ENCODE results near the gene TEX54.

The TEX54 gene

DNA sequence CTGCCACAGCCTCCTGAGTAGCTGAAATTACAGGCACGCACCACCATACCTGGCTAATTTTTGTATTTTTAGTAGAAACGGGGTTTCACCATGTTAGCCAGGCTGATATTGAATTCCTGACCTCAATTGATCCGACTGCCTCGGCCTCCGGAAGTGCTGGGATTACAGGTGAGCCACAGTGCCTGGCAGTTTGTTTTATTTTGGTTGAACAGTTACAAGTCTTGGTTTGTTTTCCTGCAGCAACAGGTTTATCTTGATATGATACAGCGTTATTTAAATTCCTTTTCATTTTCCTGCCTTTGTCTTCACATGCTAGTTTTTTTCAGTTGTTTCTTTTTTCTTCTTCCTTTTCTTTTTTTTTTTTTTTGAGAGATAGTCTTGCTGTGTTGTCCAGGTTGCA is 44.1 kb upstream of the TEX54 start:
- H3K27ac ChIP-seq = no peak overlapping the region
- TF ChIP-seq, protein P1, sequence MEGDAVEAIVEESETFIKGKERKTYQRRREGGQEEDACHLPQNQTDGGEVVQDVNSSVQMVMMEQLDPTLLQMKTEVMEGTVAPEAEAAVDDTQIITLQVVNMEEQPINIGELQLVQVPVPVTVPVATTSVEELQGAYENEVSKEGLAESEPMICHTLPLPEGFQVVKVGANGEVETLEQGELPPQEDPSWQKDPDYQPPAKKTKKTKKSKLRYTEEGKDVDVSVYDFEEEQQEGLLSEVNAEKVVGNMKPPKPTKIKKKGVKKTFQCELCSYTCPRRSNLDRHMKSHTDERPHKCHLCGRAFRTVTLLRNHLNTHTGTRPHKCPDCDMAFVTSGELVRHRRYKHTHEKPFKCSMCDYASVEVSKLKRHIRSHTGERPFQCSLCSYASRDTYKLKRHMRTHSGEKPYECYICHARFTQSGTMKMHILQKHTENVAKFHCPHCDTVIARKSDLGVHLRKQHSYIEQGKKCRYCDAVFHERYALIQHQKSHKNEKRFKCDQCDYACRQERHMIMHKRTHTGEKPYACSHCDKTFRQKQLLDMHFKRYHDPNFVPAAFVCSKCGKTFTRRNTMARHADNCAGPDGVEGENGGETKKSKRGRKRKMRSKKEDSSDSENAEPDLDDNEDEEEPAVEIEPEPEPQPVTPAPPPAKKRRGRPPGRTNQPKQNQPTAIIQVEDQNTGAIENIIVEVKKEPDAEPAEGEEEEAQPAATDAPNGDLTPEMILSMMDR (conservative IDR thresholded peaks at IDR 0.05) = no peak
- no peak for TF ChIP-seq ZFX (IDR thresholded peaks at IDR 0.05)

DNA sequence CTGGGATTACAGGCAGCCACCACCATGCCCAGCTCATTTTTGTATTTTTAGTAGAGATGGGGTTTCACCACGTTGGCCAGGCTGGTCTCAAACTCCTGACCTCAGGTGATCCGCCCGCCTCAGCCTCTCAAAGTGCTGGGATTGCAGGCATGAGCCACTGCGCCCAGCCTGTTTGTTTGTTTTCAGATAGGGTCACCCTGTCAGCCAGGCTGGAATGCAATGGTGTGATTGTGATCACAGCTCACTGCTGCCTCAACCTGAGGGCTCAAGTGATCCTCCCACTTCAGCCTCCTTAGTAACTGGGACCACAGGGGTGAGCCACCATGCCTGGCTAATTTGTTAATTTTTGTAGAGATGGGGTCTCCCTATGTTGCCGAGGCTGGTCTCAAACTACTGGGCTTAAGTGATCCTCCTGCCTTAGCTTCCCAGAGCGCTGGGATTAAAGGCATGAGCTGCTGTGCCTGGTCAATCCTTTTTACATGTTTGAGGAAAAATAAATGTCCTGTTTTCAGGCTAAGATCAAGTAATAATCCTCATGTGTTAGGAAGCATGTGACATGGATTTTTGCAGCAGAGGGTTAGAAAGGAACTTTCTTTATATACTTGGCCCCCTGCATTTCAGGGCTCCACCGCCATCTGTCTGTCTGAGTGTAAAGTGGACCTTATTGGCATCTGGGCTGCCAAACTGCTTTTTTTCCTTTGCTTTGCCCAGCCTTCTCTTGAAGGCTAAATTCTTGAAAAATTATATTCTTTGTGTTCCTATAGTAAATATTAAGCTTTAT is 43.2 kb upstream of the TEX54 start:
- peak overlapping the region; percentile 9; the same call in 1 of the 2 replicates for H3K27ac ChIP-seq
- TF ChIP-seq, protein P1 (conservative IDR thresholded peaks at IDR 0.05) = no peak
- no peak for TF ChIP-seq ZFX (IDR thresholded peaks at IDR 0.05)

DNA sequence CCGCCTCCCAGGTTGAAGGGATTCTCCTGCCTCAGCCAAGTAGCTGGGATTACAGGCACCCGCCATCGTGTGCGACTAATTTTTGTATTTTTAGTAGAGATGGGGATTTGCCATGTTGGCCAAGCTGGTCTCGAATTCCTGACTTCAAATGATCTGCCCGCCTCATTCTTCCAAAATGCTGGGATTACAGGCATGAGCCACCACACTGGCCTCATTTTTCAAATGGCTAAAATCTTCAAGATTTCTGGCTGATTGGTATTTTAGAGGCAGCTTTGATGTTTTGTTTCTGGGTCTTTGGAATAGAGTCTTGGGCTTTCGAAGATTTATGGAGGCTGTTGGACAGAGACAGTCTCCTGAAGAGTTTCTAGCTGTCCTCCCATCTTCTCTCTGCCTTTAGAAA is 42.2 kb upstream of the TEX54 start:
- no peak for TF ChIP-seq ZFX (IDR thresholded peaks at IDR 0.05)
- TF ChIP-seq, protein P1 (conservative IDR thresholded peaks at IDR 0.05) = no peak
- no peak overlapping the region for H3K27ac ChIP-seq

DNA sequence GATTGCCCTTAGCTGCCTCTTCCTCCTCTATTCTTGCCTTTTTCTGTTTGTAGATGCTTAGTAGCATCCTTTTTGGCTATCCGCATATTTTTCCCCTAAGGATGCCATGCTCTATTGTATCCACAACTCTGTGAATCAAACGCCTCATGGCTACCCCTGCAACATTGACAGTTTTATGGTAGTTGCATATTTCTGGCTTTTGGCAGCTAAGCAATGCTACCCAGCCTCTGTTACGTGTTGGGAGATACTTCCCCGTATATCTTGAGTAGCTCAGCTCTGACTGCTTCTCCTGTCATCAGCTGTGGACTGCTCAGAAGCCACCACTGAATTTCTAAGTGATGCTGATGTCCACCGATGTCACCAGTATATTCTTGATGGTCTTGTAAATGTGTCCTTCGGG is 33.0 kb upstream of the TEX54 start:
- no peak for TF ChIP-seq ZFX (IDR thresholded peaks at IDR 0.05)
- TF ChIP-seq, protein P1 (conservative IDR thresholded peaks at IDR 0.05) = no peak
- no peak overlapping the region for H3K27ac ChIP-seq

DNA sequence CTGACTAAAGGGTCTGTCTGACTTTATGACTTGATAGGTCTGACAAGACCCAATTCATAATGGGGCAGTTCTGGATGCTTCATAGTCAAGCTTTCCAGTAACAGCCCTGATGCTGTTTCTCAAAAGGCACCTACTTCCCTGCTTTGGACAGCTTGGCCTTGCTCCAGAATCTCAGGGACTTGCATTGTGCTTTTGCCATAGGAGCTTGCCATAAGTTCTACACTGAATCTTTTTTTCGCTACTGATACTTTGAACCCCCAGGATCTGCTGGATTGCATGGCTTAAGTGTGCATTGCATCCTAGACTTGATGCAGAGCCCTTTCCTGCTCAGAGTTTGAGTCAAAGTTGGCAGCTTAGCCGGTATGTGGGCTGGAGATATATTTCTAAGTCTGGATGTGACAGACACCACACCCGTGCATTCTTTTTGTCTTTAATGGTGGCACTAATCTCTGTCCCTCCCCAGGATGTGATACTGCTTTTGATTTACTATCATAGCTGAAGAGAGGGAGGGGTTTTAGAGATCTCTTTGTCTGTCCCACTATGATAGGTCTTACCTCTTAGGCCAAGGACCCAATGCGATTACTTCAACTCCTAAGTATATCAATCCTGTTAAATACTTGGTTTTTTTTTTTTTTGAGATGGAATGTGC is 31.2 kb upstream of the TEX54 start:
- TF ChIP-seq ZFX (IDR thresholded peaks at IDR 0.05) = no peak
- TF ChIP-seq, protein P1 (conservative IDR thresholded peaks at IDR 0.05) = no peak
- H3K27ac ChIP-seq = no peak overlapping the region

DNA sequence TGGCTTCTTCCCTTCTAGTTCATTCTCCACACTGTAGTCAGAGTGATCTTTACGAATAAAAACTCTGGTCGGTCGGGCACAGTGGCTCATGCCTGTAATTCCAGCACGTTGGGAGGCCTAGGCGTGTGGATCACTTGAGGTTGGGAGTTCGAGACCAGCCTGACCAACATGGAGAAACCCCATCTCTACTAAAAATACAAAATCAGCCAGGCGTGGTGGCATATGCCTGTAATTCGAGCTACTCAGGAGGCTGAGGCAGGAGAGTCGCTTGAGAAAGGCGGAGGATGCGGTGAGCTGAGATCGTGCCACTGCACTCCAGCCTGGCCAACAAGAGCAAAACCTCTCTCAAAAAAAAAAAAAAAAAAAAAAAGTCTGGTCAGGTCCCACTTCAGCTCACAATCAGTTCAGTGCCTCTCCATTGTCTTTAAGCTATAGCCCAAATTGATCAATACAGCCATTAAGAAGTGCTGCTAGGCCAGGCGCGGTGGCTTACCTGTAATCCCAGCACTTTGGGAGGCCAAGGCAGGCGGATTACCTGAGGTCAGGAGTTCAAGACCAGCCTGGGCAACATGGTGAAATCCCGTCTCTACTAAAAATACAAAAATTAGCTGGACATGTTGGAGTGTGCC is 29.0 kb upstream of the TEX54 start:
- H3K27ac ChIP-seq = peak overlapping the region; percentile 99

DNA sequence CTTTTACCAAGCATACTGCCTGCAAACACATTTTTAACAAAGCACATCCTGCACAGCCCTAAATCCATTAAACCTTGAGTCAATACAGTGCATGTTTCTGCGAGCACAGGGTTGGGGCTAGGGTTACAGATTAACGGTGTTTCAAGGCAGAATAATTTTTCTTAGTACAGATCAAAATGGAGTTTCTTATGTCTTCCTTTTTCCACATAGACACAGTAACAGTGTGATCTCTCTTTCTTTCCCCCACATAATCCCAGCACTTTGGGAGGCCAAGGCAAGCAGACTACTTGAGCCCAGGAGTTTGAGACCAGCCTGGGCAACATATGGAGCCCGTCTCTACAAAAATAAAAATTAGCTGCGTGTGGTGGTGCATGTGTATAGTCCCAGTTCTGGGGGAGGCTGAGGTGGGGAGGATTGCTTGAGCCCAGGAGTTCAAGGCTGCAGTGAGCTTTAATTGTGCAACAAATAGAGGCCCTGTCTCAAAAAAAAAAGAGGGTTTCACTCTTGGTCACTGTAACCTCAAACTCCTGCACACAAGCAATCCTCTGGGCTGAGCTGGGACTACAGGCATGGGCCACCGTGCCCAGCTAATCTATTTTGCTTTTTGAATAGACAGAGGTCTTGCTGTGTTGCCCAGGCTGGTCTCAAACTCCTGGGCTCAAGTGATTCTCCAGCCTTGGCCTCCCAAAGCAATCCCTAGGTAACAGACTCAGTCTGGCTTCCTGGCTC is 28.4 kb upstream of the TEX54 start:
- no peak for TF ChIP-seq ZFX (IDR thresholded peaks at IDR 0.05)
- TF ChIP-seq, protein P1 (conservative IDR thresholded peaks at IDR 0.05) = no peak
- peak overlapping the region; percentile 99 for H3K27ac ChIP-seq

DNA sequence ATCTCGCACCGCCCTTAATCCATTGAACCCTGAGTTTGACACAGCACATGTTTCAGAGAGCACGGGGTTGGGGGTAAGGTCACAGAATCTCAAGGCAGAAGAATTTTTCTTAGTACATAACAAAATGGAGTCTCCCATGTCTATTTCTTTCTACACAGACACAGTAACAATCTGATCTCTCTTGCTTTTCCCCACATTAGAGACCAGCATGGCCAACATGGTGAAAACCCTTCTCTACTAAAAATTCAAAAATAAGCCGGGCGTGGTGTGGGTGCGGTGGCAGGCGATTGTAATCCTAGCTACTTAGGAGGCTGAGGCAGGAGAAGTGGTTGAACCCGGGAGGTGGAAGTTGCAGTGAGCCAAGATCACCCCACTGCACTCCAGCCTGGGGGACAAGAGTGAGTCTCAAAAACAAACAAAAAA is 26.7 kb upstream of the TEX54 start:
- H3K27ac ChIP-seq = peak overlapping the region; percentile 99
